GM10248 (cell line): ENCODE measurements around the gene PTPN21.

Source experiments
- CTCF ChIA-PET: fragments of 300-600 bp; sonication (Branson Sonifier 250); formaldehyde crosslinking; extraction: SDS; loops from one replicate; lab custom pipeline; 2021; ENCODE audit warnings: antibody characterized with exemption; lab: Yijun Ruan, JAX
- POLR2A ChIA-PET: fragments of 350-650 bp; sonication (Branson Sonifier 250); formaldehyde crosslinking; extraction: SDS; loops from one replicate; lab custom pipeline; 2020; ENCODE audit warnings: antibody characterized with exemption; lab: Yijun Ruan, JAX
- DNase-seq: peaks from one replicate; pipeline ENCODE4 v3.0.0; 2012; ENCODE audit errors: extremely low spot score
- CTCF ChIP-seq: IDR thresholded peaks from 2 replicates; pipeline ENCODE4 v1.5.1; 2012; ENCODE audit warnings: mild to moderate bottlenecking, low read depth; ENCODE audit errors: extremely low read depth, missing control alignments, control extremely low read depth

PTPN21 gene

DNA sequence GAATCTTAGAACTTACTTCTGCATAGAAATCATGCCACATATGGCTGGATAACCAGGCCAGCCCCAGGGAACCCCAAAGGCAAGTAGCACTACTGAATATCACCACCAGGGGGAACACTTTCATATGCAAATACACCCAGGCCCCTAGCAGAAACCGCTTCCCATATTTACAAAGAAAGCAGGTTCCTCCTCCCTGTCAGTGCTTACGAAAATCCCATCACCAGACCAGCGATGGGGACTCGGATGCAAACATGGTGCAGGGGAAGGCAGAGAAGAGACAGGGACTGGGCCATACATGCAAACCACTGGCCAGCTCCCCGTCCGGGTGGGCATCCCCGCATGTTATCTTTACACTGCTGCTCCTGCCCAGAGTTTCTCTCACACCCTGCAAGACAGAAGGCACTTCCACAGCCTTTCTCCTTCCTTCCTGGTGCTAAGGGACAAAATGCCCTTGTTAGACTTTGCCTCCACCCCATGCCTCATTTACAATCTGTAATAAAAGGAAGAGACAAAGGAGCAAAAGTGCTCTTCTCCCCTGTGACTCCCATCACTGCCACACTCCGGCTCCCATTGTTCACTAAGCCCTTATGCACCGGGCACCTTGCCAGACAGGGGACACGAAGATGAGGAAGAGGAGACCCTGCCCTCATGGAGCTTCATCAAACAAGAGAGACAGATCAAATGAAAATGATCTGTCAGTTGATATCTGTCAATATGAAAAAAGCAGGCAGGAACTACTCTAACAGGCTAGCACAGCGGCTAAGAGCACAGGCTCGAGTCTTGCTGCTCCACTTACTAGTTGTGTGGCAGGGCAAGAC is 62.3 kb downstream of the PTPN21 start:
- POLR2A ChIA-PET, result no interaction called here
- DNase-seq, result peak; percentile 77
- CTCF ChIA-PET, result interaction anchor here (0.9 to 1.9 kb wide), 12 partner anchors 10 to 385 kb away, joined by 3 to 13 read pairs (median 4); no protein-coding TSS in a partner anchor
- peak; percentile 65 for TF ChIP-seq CTCF

DNA sequence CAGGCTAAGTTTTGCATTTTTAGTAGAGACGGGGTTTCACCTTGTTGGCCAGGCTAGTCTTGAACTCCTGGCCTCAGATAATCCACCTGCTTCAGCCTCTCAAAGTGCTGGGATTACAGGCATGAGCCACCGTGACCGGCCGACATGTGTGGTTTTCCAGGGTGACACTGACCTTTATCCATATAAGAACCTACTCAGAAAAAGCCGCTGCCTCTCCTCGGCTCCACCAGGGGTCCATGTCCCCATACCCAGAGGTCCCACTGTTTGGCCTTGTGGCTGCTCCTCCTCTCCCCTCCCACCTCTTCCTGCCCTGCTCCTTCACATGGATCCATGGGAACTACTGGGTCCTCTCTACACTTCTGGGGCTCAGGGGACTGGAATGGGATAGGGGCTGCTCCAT is 64.6 kb downstream of the PTPN21 start:
- CTCF ChIA-PET, result no interaction called here
- no peak for TF ChIP-seq CTCF
- DNase-seq, result no peak
- POLR2A ChIA-PET, result no interaction called here

DNA sequence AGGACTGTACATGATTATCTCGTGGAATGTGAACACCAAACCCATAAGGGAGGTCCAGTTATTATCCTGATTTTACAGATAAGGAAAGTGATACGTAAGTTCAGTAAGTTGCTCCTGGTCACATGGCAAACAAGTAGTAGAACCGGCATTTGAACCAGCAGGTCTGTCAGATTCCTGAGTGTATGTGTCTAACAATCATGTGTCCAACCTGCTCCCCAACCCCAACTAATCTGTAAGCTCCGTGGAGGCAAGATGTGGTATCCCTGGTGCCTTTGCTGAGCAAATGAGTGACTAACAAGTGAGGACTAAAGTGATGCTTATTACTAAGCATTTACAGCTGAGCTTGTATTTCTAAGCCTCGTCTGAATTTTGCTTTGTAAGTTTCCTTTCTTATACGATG is 65.9 kb downstream of the PTPN21 start:
- ChIA-PET CTCF (interaction anchor here (1.0 to 1.1 kb wide), 2 partner anchors 28 to 300 kb away, joined by 3 to 5 read pairs; no protein-coding TSS in a partner anchor), POLR2A (no interaction called here)
- DNase-seq, result no peak
- no peak for TF ChIP-seq CTCF

- no peak for DNase-seq
- no peak for TF ChIP-seq CTCF
- ChIA-PET CTCF (no interaction called here), POLR2A (no interaction called here)
Measured at GRCh38 chr14:88488081-88488480, 66.7 kb downstream of the PTPN21 start.

DNA sequence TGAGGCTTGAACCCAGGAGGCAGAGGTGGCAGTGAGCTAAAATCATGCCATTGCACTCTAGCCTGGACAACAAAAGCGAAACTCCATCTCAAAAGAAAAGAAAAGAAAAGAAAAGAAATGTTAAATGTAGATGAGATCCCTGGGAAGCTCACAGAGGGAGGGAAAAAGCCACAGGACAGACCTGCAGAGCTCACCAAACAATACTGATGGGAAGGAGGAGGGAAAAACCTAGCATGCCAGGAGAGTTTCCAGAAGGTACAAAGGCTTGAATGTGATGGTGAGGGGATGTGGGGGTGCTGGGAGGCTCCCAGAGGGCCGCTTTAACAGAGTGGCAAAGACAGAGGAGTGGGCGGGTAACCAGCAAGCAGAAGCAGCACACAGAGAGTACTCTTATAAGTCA is 72.3 kb downstream of the PTPN21 start:
- DNase-seq, result no peak
- ChIA-PET POLR2A (no interaction called here), CTCF (interaction anchor here (1.3 kb wide), 1 partner anchor 10 kb away, joined by 4 read pairs; no protein-coding TSS in a partner anchor)
- no peak for TF ChIP-seq CTCF

- ChIA-PET POLR2A (no interaction called here), CTCF (interaction anchor here (1.2 to 2.6 kb wide), 4 partner anchors 9 to 386 kb away, joined by 4 to 9 read pairs (median 4); no protein-coding TSS in a partner anchor)
- TF ChIP-seq CTCF, result no peak
- DNase-seq, result no peak
Measured at GRCh38 chr14:88481794-88482193, 73.0 kb downstream of the PTPN21 start.
